ENCODE results near the gene SLC2A11. TPM values are rescaled to one million over a fixed set of nuclear protein-coding genes. Genes with fewer than 3 reads are reported as not detected.
"Not testable (repeated sequence)": the region's sequence is repeated elsewhere in the genome, so short reads cannot be mapped to it uniquely, and the experiment has no call there.

Gene SLC2A11
- total and polyA plus RNA-seq, 4 donors, result 17.4 to 44.3 (median 22.4) TPM

DNA sequence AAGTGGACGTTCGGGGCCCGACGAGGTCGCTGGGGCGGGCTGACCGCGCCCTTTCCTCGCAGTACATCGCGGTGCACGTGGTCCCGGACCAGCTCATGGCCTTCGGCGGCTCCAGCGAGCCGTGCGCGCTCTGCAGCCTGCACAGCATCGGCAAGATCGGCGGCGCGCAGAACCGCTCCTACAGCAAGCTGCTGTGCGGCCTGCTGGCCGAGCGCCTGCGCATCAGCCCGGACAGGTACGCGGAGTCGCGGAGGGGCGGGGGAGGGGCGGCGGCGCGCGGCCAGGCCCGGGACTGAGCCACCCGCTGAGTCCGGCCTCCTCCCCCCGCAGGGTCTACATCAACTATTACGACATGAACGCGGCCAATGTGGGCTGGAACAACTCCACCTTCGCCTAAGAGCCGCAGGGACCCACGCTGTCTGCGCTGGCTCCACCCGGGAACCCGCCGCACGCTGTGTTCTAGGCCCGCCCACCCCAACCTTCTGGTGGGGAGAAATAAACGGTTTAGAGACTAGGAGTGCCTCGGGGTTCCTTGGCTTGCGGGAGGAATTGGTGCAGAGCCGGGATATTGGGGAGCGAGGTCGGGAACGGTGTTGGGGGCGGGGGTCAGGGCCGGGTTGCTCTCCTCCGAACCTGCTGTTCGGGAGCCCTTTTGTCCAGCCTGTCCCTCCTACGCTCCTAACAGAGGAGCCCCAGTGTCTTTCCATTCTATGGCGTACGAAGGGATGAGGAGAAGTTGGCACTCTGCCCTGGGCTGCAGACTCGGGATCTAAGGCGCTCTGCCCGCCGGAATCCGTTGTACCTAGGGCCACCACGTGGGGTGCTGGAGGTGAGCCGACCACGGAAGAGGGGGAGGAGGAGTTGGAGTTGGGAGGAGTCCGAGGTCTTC, 37.3 kb downstream of the SLC2A11 start:
- WGBS (ENCODE audit: insufficient coverage), result under 1% methylated on average over 70 of the region's 79 CpGs
- Histone ChIP-seq H3K27me3 (ENCODE audit: control insufficient read depth, insufficient read depth, low read length) (no peaks in the 10 kb centered on the region), H3K9me3 (ENCODE audit: control insufficient read depth, insufficient read depth, low read length) (no peaks in the 10 kb centered on the region)

DNA sequence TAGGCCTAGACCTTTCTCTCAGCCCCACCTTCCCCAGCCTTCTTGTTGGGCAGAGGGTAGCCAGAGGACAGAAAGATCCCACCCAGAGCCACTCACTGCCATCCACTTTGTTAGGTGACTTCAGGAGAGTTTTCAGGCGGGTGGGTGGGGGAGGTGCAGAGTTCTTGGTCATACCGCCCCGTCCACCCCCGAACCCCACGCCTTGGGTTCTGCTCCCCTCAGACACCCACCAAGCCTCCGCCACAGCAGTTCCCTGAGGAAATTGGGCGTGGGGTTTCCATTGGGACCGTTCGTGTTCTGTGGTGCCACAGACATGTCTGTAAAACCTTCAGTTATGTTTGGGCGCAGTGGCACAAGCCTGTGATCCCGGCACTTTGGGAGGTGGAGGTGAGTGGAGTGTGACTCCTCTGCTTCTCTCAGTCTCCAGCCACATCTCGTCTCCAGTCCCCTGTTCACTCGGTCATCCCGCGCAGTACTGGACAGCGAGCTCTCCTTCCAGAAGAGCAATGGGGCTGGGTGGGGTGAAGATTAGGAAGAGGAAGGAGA, 38.0 kb downstream of the SLC2A11 start:
- no peak for DNase-seq (ENCODE audit: low read depth in 4 of 6, low spot score in 6 of 6)
- Histone ChIP-seq H3K4me3 (ENCODE audit: low read depth, low read length) (peak overlapping the region; percentile 70), H3K36me3 (ENCODE audit: control insufficient read depth, insufficient read depth, low read length) (peaks cover 31% of the 10 kb centered on the region), H3K27ac (ENCODE audit: low read depth, low read length) (no peak overlapping the region), H3K9me3 (ENCODE audit: control insufficient read depth, insufficient read depth, low read length) (no peaks in the 10 kb centered on the region), H3K27me3 (ENCODE audit: control insufficient read depth, insufficient read depth, low read length) (no peaks in the 10 kb centered on the region), H3K4me1 (ENCODE audit: control insufficient read depth, insufficient read depth, low read length) (peaks cover 31% of the 10 kb centered on the region)
- 93% methylated on average over 2 of the region's 16 CpGs for WGBS (ENCODE audit: insufficient coverage)

More for the DNA sequence above, 37.3 kb downstream of the SLC2A11 start:
- peak in 3 of 6 donors; percentile 46 to 88 (median 80) for DNase-seq (ENCODE audit: low read depth in 4 of 6, low spot score in 6 of 6)
- peaks cover 31% of the 10 kb centered on the region for H3K36me3 ChIP-seq (ENCODE audit: control insufficient read depth, insufficient read depth, low read length)
- peak overlapping the region; percentile 70 for H3K4me3 ChIP-seq (ENCODE audit: low read depth, low read length)
- H3K4me1 ChIP-seq (ENCODE audit: control insufficient read depth, insufficient read depth, low read length), result peaks cover 31% of the 10 kb centered on the region
- peak overlapping the region; percentile 86 for H3K27ac ChIP-seq (ENCODE audit: low read depth, low read length)

DNA sequence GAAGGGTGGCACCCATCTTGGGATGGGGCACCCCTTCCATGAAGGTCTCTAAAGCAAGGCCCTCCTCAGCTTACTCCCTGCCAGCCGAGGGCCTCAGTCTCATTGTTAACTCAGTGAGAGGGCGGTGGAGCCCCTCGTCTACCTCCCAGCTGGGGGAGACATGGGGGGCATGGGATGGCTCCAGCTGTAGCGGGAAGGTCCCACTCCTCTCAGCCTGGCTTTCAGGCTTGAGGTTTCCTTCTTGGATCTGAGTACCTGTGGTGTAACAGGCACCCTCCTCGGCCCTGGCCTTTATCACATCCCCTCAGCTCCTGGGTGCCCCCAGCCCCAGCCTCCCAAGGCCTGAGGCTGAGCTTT, 38.5 kb downstream of the SLC2A11 start:
- Histone ChIP-seq H3K9me3 (ENCODE audit: control insufficient read depth, insufficient read depth, low read length) (no peaks in the 10 kb centered on the region), H3K4me1 (ENCODE audit: control insufficient read depth, insufficient read depth, low read length) (peaks cover 31% of the 10 kb centered on the region), H3K27me3 (ENCODE audit: control insufficient read depth, insufficient read depth, low read length) (no peaks in the 10 kb centered on the region), H3K4me3 (ENCODE audit: low read depth, low read length) (no peak overlapping the region), H3K27ac (ENCODE audit: low read depth, low read length) (no peak overlapping the region), H3K36me3 (ENCODE audit: control insufficient read depth, insufficient read depth, low read length) (peaks cover 31% of the 10 kb centered on the region)
- 100% methylated on average over 2 of the region's 5 CpGs for WGBS (ENCODE audit: insufficient coverage)
- DNase-seq (ENCODE audit: low read depth in 4 of 6, low spot score in 6 of 6), result no peak

DNA sequence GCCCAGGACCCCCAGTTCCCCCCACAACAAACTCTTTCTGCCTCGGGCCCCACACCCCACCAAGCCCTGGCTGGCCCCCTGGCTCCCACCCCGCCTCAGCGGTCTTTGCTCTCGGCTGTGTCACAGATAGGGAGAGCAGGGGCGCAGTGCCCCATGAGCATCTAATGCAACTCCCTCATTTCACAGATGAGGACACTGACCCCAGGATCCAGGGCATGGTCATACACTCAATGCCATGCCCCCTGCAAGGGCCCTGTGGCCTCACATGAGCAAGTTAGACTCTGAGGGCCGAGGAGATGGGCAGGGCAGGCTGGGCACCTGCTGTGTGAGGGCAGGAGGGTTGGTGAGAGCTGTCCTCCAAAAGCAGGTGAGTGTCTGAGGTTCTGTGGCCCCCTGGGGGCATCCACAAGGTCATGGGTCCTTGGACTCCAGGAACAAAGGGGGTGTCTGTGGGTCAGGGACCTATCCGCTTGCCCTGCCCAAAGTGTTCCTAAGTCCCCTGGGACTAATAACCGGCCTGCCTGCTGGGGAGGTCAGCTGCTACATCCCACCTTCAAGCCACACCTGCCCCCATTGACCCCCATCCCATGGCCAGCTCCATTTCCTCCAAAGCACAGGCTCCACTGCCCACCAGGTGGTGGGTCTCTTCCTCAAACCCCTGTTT, 39.0 kb downstream of the SLC2A11 start:
- Histone ChIP-seq H3K36me3 (ENCODE audit: control insufficient read depth, insufficient read depth, low read length) (peaks cover 31% of the 10 kb centered on the region), H3K9me3 (ENCODE audit: control insufficient read depth, insufficient read depth, low read length) (no peaks in the 10 kb centered on the region), H3K4me1 (ENCODE audit: control insufficient read depth, insufficient read depth, low read length) (peaks cover 31% of the 10 kb centered on the region), H3K27ac (ENCODE audit: low read depth, low read length) (no peak overlapping the region), H3K27me3 (ENCODE audit: control insufficient read depth, insufficient read depth, low read length) (no peaks in the 10 kb centered on the region), H3K4me3 (ENCODE audit: low read depth, low read length) (no peak overlapping the region)
- DNase-seq (ENCODE audit: low read depth in 4 of 6, low spot score in 6 of 6), result no peak
- WGBS (ENCODE audit: insufficient coverage), result 84% methylated on average over 7 of the region's 8 CpGs

DNA sequence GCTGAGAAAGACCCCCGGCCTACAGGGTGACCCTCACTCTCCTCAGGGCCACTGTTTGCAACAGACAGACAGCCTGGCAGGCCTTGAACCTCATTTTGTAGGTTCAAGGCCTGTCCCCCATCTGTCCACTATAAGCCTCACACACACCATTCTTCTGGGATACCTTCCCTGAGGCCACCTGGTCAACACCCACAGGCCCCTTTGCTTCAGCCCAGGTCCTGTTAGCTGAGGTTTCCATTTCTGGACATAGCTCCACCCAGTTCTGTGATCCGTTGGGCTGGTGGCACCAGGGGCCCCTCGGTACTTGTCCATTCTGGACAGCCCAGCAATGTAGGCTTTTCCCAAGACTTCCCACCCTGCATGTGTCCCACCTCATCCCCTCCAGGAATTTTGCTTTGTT, 39.6 kb downstream of the SLC2A11 start:
- Histone ChIP-seq H3K27me3 (ENCODE audit: control insufficient read depth, insufficient read depth, low read length) (no peaks in the 10 kb centered on the region), H3K4me3 (ENCODE audit: low read depth, low read length) (no peak overlapping the region), H3K36me3 (ENCODE audit: control insufficient read depth, insufficient read depth, low read length) (peaks cover 31% of the 10 kb centered on the region), H3K4me1 (ENCODE audit: control insufficient read depth, insufficient read depth, low read length) (peaks cover 31% of the 10 kb centered on the region), H3K27ac (ENCODE audit: low read depth, low read length) (no peak overlapping the region), H3K9me3 (ENCODE audit: control insufficient read depth, insufficient read depth, low read length) (no peaks in the 10 kb centered on the region)
- DNase-seq (ENCODE audit: low read depth in 4 of 6, low spot score in 6 of 6), result no peak
- 93% methylated on average over 3 of the region's 3 CpGs for WGBS (ENCODE audit: insufficient coverage)

DNA sequence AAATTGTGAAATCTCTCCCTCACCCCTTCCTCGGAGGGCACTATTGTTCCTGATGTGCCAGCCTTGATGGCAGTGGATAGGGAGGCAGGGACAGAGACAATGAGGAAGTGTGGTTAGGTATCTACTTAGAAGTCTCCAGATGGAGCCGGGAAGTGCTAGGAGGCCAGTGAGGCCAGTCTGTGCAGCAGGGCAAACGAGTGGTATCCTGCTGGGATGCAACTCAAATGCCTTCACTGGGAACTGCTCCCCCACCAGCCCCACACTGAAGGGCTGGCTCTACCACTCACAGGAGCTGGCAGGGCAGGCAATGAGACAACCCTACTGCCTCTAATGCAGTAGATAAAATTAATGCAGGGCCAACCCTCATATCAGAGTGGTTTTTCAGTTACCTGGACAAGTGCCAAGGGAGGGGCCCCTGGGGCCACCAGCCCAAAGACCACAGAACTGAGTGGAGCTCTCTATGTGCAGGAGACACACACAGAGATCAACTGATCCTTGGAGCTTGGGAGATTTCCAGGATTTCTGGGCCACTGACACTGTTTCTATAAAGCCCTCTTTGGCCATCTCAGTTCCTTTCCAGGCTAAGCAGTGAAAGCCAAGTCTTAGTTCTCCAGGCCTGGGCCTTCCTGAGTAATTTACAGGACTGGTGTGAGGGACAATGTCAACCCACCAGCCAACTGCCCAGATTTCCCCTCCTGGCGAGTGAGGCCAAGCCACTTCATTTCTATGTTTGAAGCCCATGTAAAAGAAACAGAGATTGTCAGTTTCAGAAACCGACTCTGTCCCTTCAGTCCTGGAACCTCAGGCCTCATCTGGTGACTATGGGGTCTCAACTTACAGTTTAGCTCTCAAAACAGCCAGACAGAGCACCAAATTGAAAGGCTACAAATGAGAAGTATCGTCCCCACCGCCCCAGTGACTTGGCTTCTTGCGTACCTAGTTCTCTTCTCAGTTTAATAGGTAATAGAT, 40.6 kb downstream of the SLC2A11 start:
- no peaks in the 10 kb centered on the region for H3K9me3 ChIP-seq (ENCODE audit: control insufficient read depth, insufficient read depth, low read length)
- 31% methylated on average over 4 of the region's 8 CpGs for WGBS (ENCODE audit: insufficient coverage)
- H3K36me3 ChIP-seq (ENCODE audit: control insufficient read depth, insufficient read depth, low read length), result peaks cover 31% of the 10 kb centered on the region
- DNase-seq (ENCODE audit: low read depth in 4 of 6, low spot score in 6 of 6), result no peak
- H3K27me3 ChIP-seq (ENCODE audit: control insufficient read depth, insufficient read depth, low read length), result no peaks in the 10 kb centered on the region
- peak overlapping the region; percentile 16 for H3K27ac ChIP-seq (ENCODE audit: low read depth, low read length)
- H3K4me1 ChIP-seq (ENCODE audit: control insufficient read depth, insufficient read depth, low read length), result peaks cover 31% of the 10 kb centered on the region
- H3K4me3 ChIP-seq (ENCODE audit: low read depth, low read length), result no peak overlapping the region

DNA sequence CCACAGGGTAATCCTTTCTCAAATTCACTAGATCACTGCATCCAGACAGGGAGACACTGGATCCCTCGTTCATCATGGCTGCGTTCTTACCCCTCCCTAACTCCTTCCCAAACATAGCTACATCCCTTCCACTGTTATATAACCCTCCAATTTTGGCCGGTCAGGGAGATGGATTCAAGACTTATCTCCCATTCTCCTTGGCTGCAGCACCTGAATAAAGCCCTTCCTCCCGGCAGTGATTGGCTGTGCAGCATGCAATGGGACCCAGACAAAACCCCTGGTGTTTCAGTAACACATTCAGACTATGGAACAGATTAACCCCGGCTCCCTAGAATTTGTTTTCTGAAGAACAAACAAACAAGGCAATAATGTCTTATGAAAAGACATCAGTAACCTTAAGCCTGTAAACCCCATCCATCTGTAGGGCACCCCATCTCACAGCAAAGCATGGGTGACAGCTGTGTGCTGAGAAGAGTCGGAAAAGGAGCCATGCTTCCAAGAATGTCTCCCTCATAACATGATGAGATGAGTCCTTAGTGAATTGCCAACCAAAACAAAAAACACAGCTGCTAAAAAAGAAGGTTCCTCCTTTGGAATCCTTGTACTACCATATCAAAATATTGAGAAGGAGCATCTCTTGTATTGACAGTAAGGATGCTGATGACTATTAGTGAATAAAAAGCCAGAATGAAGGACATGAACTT, 41.5 kb downstream of the SLC2A11 start:
- Histone ChIP-seq H3K27me3 (ENCODE audit: control insufficient read depth, insufficient read depth, low read length) (no peaks in the 10 kb centered on the region), H3K4me1 (ENCODE audit: control insufficient read depth, insufficient read depth, low read length) (peaks cover 25% of the 10 kb centered on the region), H3K27ac (ENCODE audit: low read depth, low read length) (peak overlapping the region; percentile 16), H3K36me3 (ENCODE audit: control insufficient read depth, insufficient read depth, low read length) (peaks cover 31% of the 10 kb centered on the region), H3K4me3 (ENCODE audit: low read depth, low read length) (no peak overlapping the region), H3K9me3 (ENCODE audit: control insufficient read depth, insufficient read depth, low read length) (no peaks in the 10 kb centered on the region)
- peak in 1 of 6 donors; percentile 41 for DNase-seq (ENCODE audit: low read depth in 4 of 6, low spot score in 6 of 6)
- WGBS (ENCODE audit: insufficient coverage), result 68% methylated on average over 5 of the region's 6 CpGs

DNA sequence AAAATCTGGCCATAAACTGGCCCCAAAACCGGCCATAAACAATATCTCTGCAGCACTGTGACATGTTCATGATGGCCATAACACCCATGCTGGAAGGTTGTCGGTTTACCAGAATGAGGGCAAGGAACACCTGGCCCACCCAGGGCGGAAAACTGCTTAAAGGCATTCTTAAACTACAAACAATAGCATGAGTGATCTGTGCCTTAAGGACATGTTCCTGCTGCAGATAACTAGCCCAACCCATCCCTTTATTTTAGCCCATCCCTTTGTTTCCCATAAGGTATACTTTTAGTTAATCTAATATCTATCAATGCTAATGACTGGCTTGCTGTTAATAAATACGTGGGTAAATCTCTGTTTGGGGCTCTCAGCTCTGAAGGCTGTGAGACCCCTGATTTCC, 42.6 kb downstream of the SLC2A11 start:
- H3K27ac ChIP-seq (ENCODE audit: low read depth, low read length); DNase-seq (ENCODE audit: low read depth in 4 of 6, low spot score in 6 of 6); H3K27me3 ChIP-seq (ENCODE audit: control insufficient read depth, insufficient read depth, low read length); H3K4me3 ChIP-seq (ENCODE audit: low read depth, low read length); H3K9me3 ChIP-seq (ENCODE audit: control insufficient read depth, insufficient read depth, low read length): not testable (repeated sequence)
- 86% methylated on average over 2 of the region's 4 CpGs for WGBS (ENCODE audit: insufficient coverage)
- peaks cover 32% of the 10 kb centered on the region for H3K4me1 ChIP-seq (ENCODE audit: control insufficient read depth, insufficient read depth, low read length)
- peaks cover 27% of the 10 kb centered on the region for H3K36me3 ChIP-seq (ENCODE audit: control insufficient read depth, insufficient read depth, low read length)
